SK-N-MC (cell line): Measurements from ENCODE around the gene GLRA2.

Source experiments
- EZH2 ChIP-seq: fragments of 200-600 bp; sonication (generic); IDR thresholded peaks from one replicate; pipeline ENCODE4 v1.6.1; 2017; ENCODE audit warnings: antibody characterized with exemption
- FOXP2 ChIP-seq: optimal IDR thresholded peaks from 2 replicates; pipeline ENCODE3; 2011; ENCODE audit warnings: mild to moderate bottlenecking, moderate library complexity; ENCODE audit not compliant: insufficient read depth; ENCODE audit errors: extremely low read length, control extremely low read depth
- POLR2AphosphoS5 ChIP-seq: IDR thresholded peaks from 2 replicates; pipeline ENCODE4 v1.6.1; 2012; ENCODE audit warnings: mild to moderate bottlenecking, low read depth, low read length, borderline replicate concordance

DNA sequence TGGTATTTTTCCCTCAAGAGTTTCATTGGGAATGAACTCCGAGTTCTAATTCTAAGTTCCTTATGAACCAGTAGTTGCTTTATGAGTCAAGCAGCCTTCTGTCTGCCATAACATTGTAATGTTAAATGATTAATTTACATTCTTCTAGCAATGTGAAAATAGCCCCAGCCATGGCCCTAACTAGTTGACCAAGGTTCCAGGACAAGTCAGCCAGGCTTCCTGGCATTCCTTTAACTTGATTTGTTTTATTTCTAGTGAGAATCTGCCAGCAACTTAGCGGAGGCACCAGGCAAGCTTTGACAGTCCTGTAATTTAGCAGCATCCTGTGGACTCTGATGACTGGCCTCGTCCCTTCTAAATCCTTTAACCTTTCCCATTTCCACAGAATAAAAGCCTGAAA lies 69.0 kb downstream of the GLRA2 start:
- TF ChIP-seq POLR2AphosphoS5 (no peak), EZH2 (no peak), FOXP2 (no peak)
